ENCODE results near the gene IFT88.

IFT88 gene

DNA sequence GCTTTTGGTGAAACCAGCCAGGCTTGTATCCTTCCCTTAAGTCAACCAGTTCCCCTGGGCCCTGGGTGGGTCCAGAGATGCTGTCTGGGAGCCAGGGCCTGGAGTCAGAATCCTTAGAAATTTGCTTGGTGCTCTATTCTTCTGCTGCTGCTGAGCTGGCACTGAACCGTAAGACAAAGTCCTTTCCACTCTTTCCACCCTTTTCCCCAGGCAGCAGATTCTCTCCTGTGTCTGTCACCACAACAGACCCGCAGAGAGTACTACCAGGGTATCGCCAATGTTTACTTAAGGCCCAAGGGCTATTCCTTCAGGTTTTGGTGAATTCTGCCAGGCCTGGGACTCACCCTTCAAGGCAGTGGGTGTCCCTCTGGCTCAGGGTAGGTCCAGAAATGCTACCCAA is 12.2 kb downstream of the IFT88 start:
- Histone ChIP-seq H3K9me3 (ENCODE audit: insufficient read depth, low read length) (no peaks in the 10 kb centered on the region), H3K27me3 (ENCODE audit: insufficient read depth, insufficient read length) (no peaks in the 10 kb centered on the region), H3K36me3 (ENCODE audit: insufficient read depth, insufficient read length, low read length) (no peaks in the 10 kb centered on the region), H3K4me1 (ENCODE audit: insufficient read depth, insufficient read length) (no peaks in the 10 kb centered on the region), H3K9ac (ENCODE audit: insufficient read length, low read depth) (no peak overlapping the region), H3K4me3 (ENCODE audit: insufficient read length, low read depth) (no peak overlapping the region)
- DNase-seq (ENCODE audit: low read depth, low spot score): no peak
- TF ChIP-seq ZNF274 (IDR thresholded peaks at IDR 0.05; ENCODE audit: low read depth, low read length) (no peak), YY1 (IDR thresholded peaks at IDR 0.05; ENCODE audit: insufficient read depth, insufficient read length) (no peak), SUZ12 (IDR thresholded peaks at IDR 0.05; ENCODE audit: extremely low read depth, insufficient read depth, insufficient read length) (no peak)

DNA sequence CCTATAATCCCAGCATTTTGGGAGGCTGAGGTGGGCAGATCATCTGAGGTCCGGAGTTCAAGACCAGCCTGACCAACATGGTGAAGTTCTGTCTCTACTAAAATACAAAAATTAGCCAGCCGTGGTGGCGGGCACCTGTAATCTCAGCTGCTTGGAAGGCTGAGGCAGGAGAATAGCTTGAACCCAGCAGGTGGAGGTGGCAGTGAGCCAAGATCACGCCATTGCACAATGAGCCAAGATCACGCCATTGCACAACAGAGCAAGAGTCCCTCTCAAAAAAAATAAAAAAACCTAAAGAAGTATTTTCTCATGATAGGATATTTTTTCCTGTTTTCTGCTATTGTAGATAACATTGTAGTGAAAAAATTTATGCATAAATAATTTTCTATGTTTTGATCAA is 13.3 kb downstream of the IFT88 start:
- DNase-seq (ENCODE audit: low read depth, low spot score): no peak
- H3K9me3 ChIP-seq (ENCODE audit: insufficient read depth, low read length): 0 out of 2 replicates have a peak, but pooled peaks cover 7% of the 10 kb centered on the region

DNA sequence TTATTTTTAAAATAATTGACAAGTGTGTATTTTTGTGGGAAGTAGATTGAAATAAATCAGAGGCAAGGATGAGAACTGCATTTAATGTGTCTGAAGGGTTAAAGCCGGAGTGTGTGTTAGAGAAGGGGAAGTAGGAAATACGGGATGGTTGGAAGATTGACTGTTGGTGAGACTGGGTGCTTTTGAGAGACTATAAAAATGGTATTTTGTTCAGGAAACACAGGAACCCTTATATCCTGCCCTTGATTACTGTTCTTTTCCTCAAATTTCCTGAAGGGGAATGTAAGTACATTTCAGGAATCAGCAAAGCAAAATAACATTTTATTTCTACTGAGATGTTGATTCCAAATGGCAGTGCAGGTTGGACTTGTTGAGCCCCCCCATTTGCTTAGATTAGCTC is 15.1 kb downstream of the IFT88 start:
- DNase-seq (ENCODE audit: low read depth, low spot score): no peak
- no peaks in the 10 kb centered on the region for H3K4me1 ChIP-seq (ENCODE audit: insufficient read depth, insufficient read length)
- no peak overlapping the region for H3K4me3 ChIP-seq (ENCODE audit: insufficient read length, low read depth)
- TF ChIP-seq YY1 (IDR thresholded peaks at IDR 0.05; ENCODE audit: insufficient read depth, insufficient read length) (no peak), SUZ12 (IDR thresholded peaks at IDR 0.05; ENCODE audit: extremely low read depth, insufficient read depth, insufficient read length) (no peak), ZNF274 (IDR thresholded peaks at IDR 0.05; ENCODE audit: low read depth, low read length) (no peak)
- no peaks in the 10 kb centered on the region for H3K36me3 ChIP-seq (ENCODE audit: insufficient read depth, insufficient read length, low read length)
- 0 out of 2 replicates have a peak, but pooled peaks cover 7% of the 10 kb centered on the region for H3K9me3 ChIP-seq (ENCODE audit: insufficient read depth, low read length)
- no peaks in the 10 kb centered on the region for H3K27me3 ChIP-seq (ENCODE audit: insufficient read depth, insufficient read length)
- H3K9ac ChIP-seq (ENCODE audit: insufficient read length, low read depth): no peak overlapping the region

More for the DNA sequence above, 13.3 kb downstream of the IFT88 start:
- no peak overlapping the region for H3K9ac ChIP-seq (ENCODE audit: insufficient read length, low read depth)
- no peaks in the 10 kb centered on the region for H3K27me3 ChIP-seq (ENCODE audit: insufficient read depth, insufficient read length)
- H3K4me1 ChIP-seq (ENCODE audit: insufficient read depth, insufficient read length): no peaks in the 10 kb centered on the region
- no peak for TF ChIP-seq YY1 (IDR thresholded peaks at IDR 0.05; ENCODE audit: insufficient read depth, insufficient read length)
- no peak for TF ChIP-seq ZNF274 (IDR thresholded peaks at IDR 0.05; ENCODE audit: low read depth, low read length)
- TF ChIP-seq SUZ12 (IDR thresholded peaks at IDR 0.05; ENCODE audit: extremely low read depth, insufficient read depth, insufficient read length): no peak
- H3K36me3 ChIP-seq (ENCODE audit: insufficient read depth, insufficient read length, low read length): no peaks in the 10 kb centered on the region
- H3K4me3 ChIP-seq (ENCODE audit: insufficient read length, low read depth): no peak overlapping the region

DNA sequence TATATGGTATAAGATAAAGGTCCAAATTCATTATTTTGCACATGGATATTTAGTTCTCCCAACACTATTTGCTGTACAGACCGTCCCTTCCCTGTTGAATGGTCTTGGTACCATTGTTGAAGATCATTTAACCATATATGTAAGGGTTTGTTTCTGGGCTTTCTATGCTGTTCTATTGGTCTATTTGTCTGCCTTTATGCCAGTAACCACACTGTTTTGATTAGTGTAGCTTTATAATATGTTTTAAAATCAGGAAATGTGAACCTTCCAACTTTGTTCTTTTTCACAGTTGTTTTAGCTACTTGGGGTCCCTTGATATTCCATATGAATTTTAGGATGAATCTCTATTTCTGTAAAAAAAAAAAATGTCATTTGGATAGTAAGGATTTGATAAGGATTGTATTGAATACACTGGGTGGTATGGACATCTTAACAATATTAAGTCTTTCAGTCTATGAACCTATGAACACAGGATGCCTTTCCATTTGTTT is 16.9 kb downstream of the IFT88 start:
- Histone ChIP-seq H3K4me1 (ENCODE audit: insufficient read depth, insufficient read length) (no peaks in the 10 kb centered on the region), H3K27me3 (ENCODE audit: insufficient read depth, insufficient read length) (no peaks in the 10 kb centered on the region), H3K9me3 (ENCODE audit: insufficient read depth, low read length) (0 out of 2 replicates have a peak, but pooled peaks cover 7% of the 10 kb centered on the region), H3K36me3 (ENCODE audit: insufficient read depth, insufficient read length, low read length) (no peaks in the 10 kb centered on the region), H3K9ac (ENCODE audit: insufficient read length, low read depth) (no peak overlapping the region), H3K4me3 (ENCODE audit: insufficient read length, low read depth) (no peak overlapping the region)
- TF ChIP-seq YY1 (IDR thresholded peaks at IDR 0.05; ENCODE audit: insufficient read depth, insufficient read length) (no peak), ZNF274 (IDR thresholded peaks at IDR 0.05; ENCODE audit: low read depth, low read length) (no peak), SUZ12 (IDR thresholded peaks at IDR 0.05; ENCODE audit: extremely low read depth, insufficient read depth, insufficient read length) (no peak)
- no peak for DNase-seq (ENCODE audit: low read depth, low spot score)

DNA sequence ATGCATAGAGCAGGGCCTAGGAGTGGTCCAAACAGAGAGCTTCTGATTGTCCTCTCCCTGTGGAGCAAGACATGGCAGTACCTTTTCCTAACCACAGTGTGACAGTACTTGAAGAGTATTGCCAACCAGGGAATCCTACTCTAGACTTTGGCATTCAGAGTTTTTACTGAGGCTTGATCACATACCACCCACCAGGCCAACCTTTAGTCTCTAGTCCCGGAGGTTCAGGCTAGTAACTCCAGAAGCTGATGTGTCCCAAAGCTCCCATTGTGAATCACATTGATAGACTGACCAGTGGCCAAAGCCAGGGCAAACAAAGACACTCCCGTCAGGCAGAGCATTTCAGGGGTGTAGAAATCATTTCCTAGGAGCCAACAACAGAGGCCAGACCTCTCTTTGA is 18.4 kb downstream of the IFT88 start:
- no peaks in the 10 kb centered on the region for H3K27me3 ChIP-seq (ENCODE audit: insufficient read depth, insufficient read length)
- 0 out of 2 replicates have a peak, but pooled peaks cover 7% of the 10 kb centered on the region for H3K9me3 ChIP-seq (ENCODE audit: insufficient read depth, low read length)
- DNase-seq (ENCODE audit: low read depth, low spot score): no peak
- no peak overlapping the region for H3K9ac ChIP-seq (ENCODE audit: insufficient read length, low read depth)
- no peak for TF ChIP-seq YY1 (IDR thresholded peaks at IDR 0.05; ENCODE audit: insufficient read depth, insufficient read length)
- no peak for TF ChIP-seq SUZ12 (IDR thresholded peaks at IDR 0.05; ENCODE audit: extremely low read depth, insufficient read depth, insufficient read length)
- no peak for TF ChIP-seq ZNF274 (IDR thresholded peaks at IDR 0.05; ENCODE audit: low read depth, low read length)
- no peaks in the 10 kb centered on the region for H3K36me3 ChIP-seq (ENCODE audit: insufficient read depth, insufficient read length, low read length)
- no peaks in the 10 kb centered on the region for H3K4me1 ChIP-seq (ENCODE audit: insufficient read depth, insufficient read length)
- H3K4me3 ChIP-seq (ENCODE audit: insufficient read length, low read depth): no peak overlapping the region

DNA sequence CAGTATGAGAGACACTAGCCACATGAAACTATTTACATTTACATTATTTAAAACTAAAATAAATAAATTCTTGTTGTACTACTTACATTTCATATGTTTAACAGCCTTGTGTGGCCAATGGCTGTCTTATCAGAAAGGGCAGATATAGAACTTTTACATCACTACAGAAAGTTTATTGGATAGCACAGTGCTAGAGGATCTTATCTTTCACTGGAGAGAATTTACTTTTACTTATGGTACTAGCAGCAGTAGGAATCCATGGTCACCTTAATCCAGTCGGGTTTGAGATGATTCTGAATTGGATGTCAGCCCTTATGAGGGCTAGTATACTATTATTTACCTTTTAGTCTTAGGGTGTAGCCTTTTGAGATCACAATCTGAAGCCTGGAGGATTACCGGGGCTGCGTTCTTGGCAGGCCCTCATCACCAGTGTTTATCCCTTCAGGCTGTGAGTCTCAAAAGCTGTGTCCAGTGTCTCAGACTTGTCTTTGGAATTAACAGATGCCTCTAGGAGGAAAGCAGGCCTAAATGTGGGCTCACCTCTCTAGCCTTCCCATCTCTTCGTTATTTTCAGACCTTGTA is 21.7 kb downstream of the IFT88 start:
- H3K9ac ChIP-seq (ENCODE audit: insufficient read length, low read depth): no peak overlapping the region
- DNase-seq (ENCODE audit: low read depth, low spot score): no peak
- H3K27me3 ChIP-seq (ENCODE audit: insufficient read depth, insufficient read length): no peaks in the 10 kb centered on the region
- H3K4me1 ChIP-seq (ENCODE audit: insufficient read depth, insufficient read length): no peaks in the 10 kb centered on the region
- 0 out of 2 replicates have a peak, but pooled peaks cover 7% of the 10 kb centered on the region for H3K9me3 ChIP-seq (ENCODE audit: insufficient read depth, low read length)
- no peak overlapping the region for H3K4me3 ChIP-seq (ENCODE audit: insufficient read length, low read depth)
- TF ChIP-seq ZNF274 (IDR thresholded peaks at IDR 0.05; ENCODE audit: low read depth, low read length) (no peak), SUZ12 (IDR thresholded peaks at IDR 0.05; ENCODE audit: extremely low read depth, insufficient read depth, insufficient read length) (no peak), YY1 (IDR thresholded peaks at IDR 0.05; ENCODE audit: insufficient read depth, insufficient read length) (no peak)
- H3K36me3 ChIP-seq (ENCODE audit: insufficient read depth, insufficient read length, low read length): no peaks in the 10 kb centered on the region

DNA sequence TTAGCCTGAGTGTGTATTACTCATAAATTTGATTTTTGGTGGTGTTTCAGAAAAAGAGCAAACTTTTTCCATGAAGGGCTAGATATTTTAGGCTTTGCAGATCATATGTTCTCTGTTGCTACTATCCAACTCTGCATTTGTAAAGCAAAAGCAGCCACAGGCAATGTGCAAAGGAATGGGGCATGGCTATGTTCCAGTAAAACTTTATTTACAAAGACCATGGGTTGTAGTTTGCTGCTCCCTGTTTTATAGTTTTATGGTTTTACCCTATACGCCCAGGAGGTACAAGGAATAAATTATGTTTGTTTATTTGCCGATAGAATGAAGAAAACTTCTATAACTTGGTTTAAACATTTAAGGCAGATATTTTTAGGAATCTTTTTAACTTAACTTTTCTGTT is 23.6 kb downstream of the IFT88 start:
- Histone ChIP-seq H3K27me3 (ENCODE audit: insufficient read depth, insufficient read length) (no peaks in the 10 kb centered on the region), H3K36me3 (ENCODE audit: insufficient read depth, insufficient read length, low read length) (no peaks in the 10 kb centered on the region), H3K4me3 (ENCODE audit: insufficient read length, low read depth) (no peak overlapping the region), H3K9me3 (ENCODE audit: insufficient read depth, low read length) (no peaks in the 10 kb centered on the region), H3K4me1 (ENCODE audit: insufficient read depth, insufficient read length) (no peaks in the 10 kb centered on the region), H3K9ac (ENCODE audit: insufficient read length, low read depth) (no peak overlapping the region)
- DNase-seq (ENCODE audit: low read depth, low spot score): no peak
- no peak for TF ChIP-seq SUZ12 (IDR thresholded peaks at IDR 0.05; ENCODE audit: extremely low read depth, insufficient read depth, insufficient read length)
- TF ChIP-seq ZNF274 (IDR thresholded peaks at IDR 0.05; ENCODE audit: low read depth, low read length): no peak
- TF ChIP-seq YY1 (IDR thresholded peaks at IDR 0.05; ENCODE audit: insufficient read depth, insufficient read length): no peak
